SK-N-SH (cell line): ENCODE measurements around the gene TAMALIN. TPM values are rescaled to one million over a fixed set of nuclear protein-coding genes. Genes with fewer than 3 reads are reported as not detected.

Source experiments
- CTCF ChIA-PET: fragments of 300-600, 350-600 bp; formaldehyde crosslinking; extraction: SDS; loops from one replicate; lab custom pipeline; 2021; lab: Yijun Ruan, JAX
- POLR2A ChIA-PET: fragments of 350-600 bp; sonication (Branson Sonifier 250); formaldehyde crosslinking; extraction: SDS; loops from one replicate; lab custom pipeline; 2020; ENCODE audit warnings: antibody characterized with exemption, inconsistent platforms; lab: Yijun Ruan, JAX
- DNase-seq: peaks from one replicate; pipeline ENCODE4 v3.0.0; 2012
- H2AFZ ChIP-seq: fragments of 200-600 bp; sonication (generic); 2 replicates; pipeline ENCODE4 v1.8.1; 2016; ENCODE audit warnings: antibody characterized with exemption, mild to moderate bottlenecking, low read depth
- H3F3A ChIP-seq: fragments of 200-600 bp; sonication (generic); replicated peaks from 2 replicates; pipeline ENCODE3; 2016; ENCODE audit warnings: antibody characterized with exemption, mild to moderate bottlenecking; ENCODE audit not compliant: insufficient read depth
- H3K27ac ChIP-seq, 2 experiments: fragments of 200-500 bp in 1 of 2; fragments of 200-600 bp in 1 of 2; sonication (Bioruptor generic) in 1 of 2; sonication (generic), shearing (Covaris generic) in 1 of 2; 2 replicates each; pipeline versions ENCODE4 v1.5.1 to v1.6.1; 2014 to 2016; ENCODE audit warnings: low read depth in 2 of 2, inconsistent platforms in 1 of 2, low read length in 1 of 2, mild to moderate bottlenecking in 1 of 2, mixed read lengths in 1 of 2
- H3K27me3 ChIP-seq: fragments of 200-600 bp; sonication (generic), shearing (Covaris generic); 2 replicates; pipeline ENCODE4 v1.6.1; 2016; ENCODE audit warnings: mixed run types; ENCODE audit not compliant: insufficient read depth
- H3K36me3 ChIP-seq, 2 experiments: fragments of 200-500 bp in 1 of 2; fragments of 200-600 bp in 1 of 2; sonication (Bioruptor generic) in 1 of 2; sonication (generic) in 1 of 2; replicated peaks in 1 of 2; 2 replicates each; pipeline versions ENCODE3 to v1.5.1; 2014 to 2016; ENCODE audit warnings: low read length in 1 of 2, mild to moderate bottlenecking in 1 of 2; ENCODE audit not compliant: insufficient read depth in 2 of 2, control insufficient read depth in 1 of 2
- H3K4me1 ChIP-seq, 2 experiments: fragments of 200-500 bp in 1 of 2; fragments of 200-600 bp in 1 of 2; sonication (Bioruptor generic) in 1 of 2; sonication (generic), shearing (Covaris generic) in 1 of 2; 2 replicates each; pipeline versions ENCODE4 v1.5.1 to v1.6.1; 2014 to 2016; ENCODE audit warnings: low read depth in 1 of 2, low read length in 1 of 2, mixed run types in 1 of 2; ENCODE audit not compliant: insufficient read depth in 2 of 2, control insufficient read depth in 1 of 2
- H3K4me2 ChIP-seq: fragments of 200-600 bp; sonication (generic), shearing (Covaris generic); 2 replicates; pipeline ENCODE4 v1.6.1; 2017; ENCODE audit warnings: mixed run types
- H3K4me3 ChIP-seq, 2 experiments: fragments of 200-500 bp in 1 of 2; fragments of 200-600 bp in 1 of 2; sonication (Bioruptor generic) in 1 of 2; sonication (generic), shearing (Covaris generic) in 1 of 2; 2 replicates each; pipeline versions ENCODE4 v1.5.1 to v1.8.1; 2014 to 2016; ENCODE audit warnings: low read depth in 2 of 2, inconsistent platforms in 1 of 2, low read length in 1 of 2, mild to moderate bottlenecking in 1 of 2, mixed read lengths in 1 of 2, moderate library complexity in 1 of 2
- H3K79me2 ChIP-seq: fragments of 200-600 bp; sonication (generic); 2 replicates; pipeline ENCODE4 v1.8.1; 2017; ENCODE audit warnings: mild to moderate bottlenecking; ENCODE audit not compliant: insufficient read depth
- H3K9ac ChIP-seq: fragments of 200-600 bp; sonication (generic); 2 replicates; pipeline ENCODE4 v1.6.1; 2017; ENCODE audit warnings: mixed run types
- H3K9me2 ChIP-seq: fragments of 200-600 bp; sonication (generic); 2 replicates; pipeline ENCODE4 v1.6.1; 2017; ENCODE audit warnings: mixed run types
- H3K9me3 ChIP-seq: fragments of 200-600 bp; sonication (generic); 2 replicates; pipeline ENCODE4 v1.6.1; 2017; ENCODE audit warnings: mixed run types, mild to moderate bottlenecking, moderate library complexity
- H4K20me1 ChIP-seq: fragments of 200-600 bp; sonication (generic); 2 replicates; pipeline ENCODE4 v1.6.1; 2017; ENCODE audit warnings: mild to moderate bottlenecking, mixed run types; ENCODE audit not compliant: insufficient read depth
- ELF1 ChIP-seq: IDR thresholded peaks from 2 replicates; pipeline ENCODE4 v1.4.0; 2012
- EP300 ChIP-seq, 2 experiments: IDR thresholded peaks; 2 replicates each; pipeline versions ENCODE4 v1.4.0 to v1.6.1; 2012; ENCODE audit warnings: borderline replicate concordance in 1 of 2, low read depth in 1 of 2, low read length in 1 of 2
- EZH2phosphoT487 ChIP-seq: fragments of 200-600 bp; sonication (generic); IDR thresholded peaks from 2 replicates; pipeline ENCODE4 v1.6.1; 2017; ENCODE audit warnings: low read depth, mixed run types, mild to moderate bottlenecking, antibody characterized with exemption, moderate library complexity, borderline replicate concordance
- FOXJ3 ChIP-seq: sonication (generic); formaldehyde crosslinking; IDR thresholded peaks from 2 replicates; pipeline ENCODE4 v1.5.1; 2020; ENCODE audit warnings: mild to moderate bottlenecking, missing genetic modification reagents
- GATA2 ChIP-seq: sonication (generic); formaldehyde crosslinking; IDR thresholded peaks from 2 replicates; pipeline ENCODE4 v1.5.0; 2020; ENCODE audit warnings: mild to moderate bottlenecking, missing genetic modification reagents
- POLR2AphosphoS5 ChIP-seq: IDR thresholded peaks from 2 replicates; pipeline ENCODE4 v1.6.1; 2012; ENCODE audit warnings: low read depth, low read length
- RCOR1 ChIP-seq: fragments of 150-350 bp; IDR thresholded peaks from 2 replicates; pipeline ENCODE4 v1.6.1; 2017; ENCODE audit warnings: antibody characterized with exemption, low read length
- REST ChIP-seq: IDR thresholded peaks from 2 replicates; pipeline ENCODE4 v1.6.1; 2012; ENCODE audit warnings: mild to moderate bottlenecking, low read depth, low read length, moderate library complexity
- RXRA ChIP-seq: IDR thresholded peaks from 2 replicates; pipeline ENCODE4 v1.4.0; 2012; ENCODE audit warnings: low read depth, mild to moderate bottlenecking, borderline replicate concordance
- SIN3A ChIP-seq: IDR thresholded peaks from 2 replicates; pipeline ENCODE4 v1.6.1; 2012; ENCODE audit warnings: low read depth, mild to moderate bottlenecking, low read length, moderate library complexity, borderline replicate concordance
- TAF1 ChIP-seq: IDR thresholded peaks from 2 replicates; pipeline ENCODE4 v1.6.1; 2012; ENCODE audit warnings: low read depth, mild to moderate bottlenecking, low read length, moderate library complexity, borderline replicate concordance
- TCF12 ChIP-seq: IDR thresholded peaks from 2 replicates; pipeline ENCODE4 v1.4.0; 2012
- TEAD4 ChIP-seq: IDR thresholded peaks from 2 replicates; pipeline ENCODE4 v1.4.0; 2012; ENCODE audit warnings: mild to moderate bottlenecking, borderline replicate concordance; ENCODE audit not compliant: insufficient read depth
- WGBS: methylation state at CpG from one replicate; pipeline ENCODE4 v1.1.6; 2017; ENCODE audit warnings: low lambda C conversion rate; 5-methylcytosine and 5-hydroxymethylcytosine counted together
- polyA plus RNA-seq, 3 experiments: library from polyadenylated mRNA; depleted of rRNA; stranded (reverse); fragments of >200 nt; gene quantifications; 2 replicates each; pipeline ENCODE4 v1.2.3, GENCODE V29; 2012
- TF ChIP-seq, protein P1 (sequence below): fragments of 150-350 bp; IDR thresholded peaks from 2 replicates; pipeline ENCODE4 v1.6.1; 2017; ENCODE audit warnings: antibody characterized with exemption, low read length, low read depth, borderline replicate concordance
- TF ChIP-seq, protein P2 (sequence below): IDR thresholded peaks from 2 replicates; pipeline ENCODE4; 2012

Gene TAMALIN
- polyA plus RNA-seq, 1 of the 3 experiments (the other 2 are of a cell fraction): 2.4 TPM

- Histone ChIP-seq H3K4me2 (no peak overlapping the region), H4K20me1 (peaks cover 9% of the 10 kb centered on the region), H3K4me1 (peaks cover 26 to 30% of the 10 kb centered on the region in 2 experiments; a peak in 3 of 4 replicates), H3K9me3 (no peaks in the 10 kb centered on the region), H3K27me3 (no peaks in the 10 kb centered on the region), H3K4me3 (no peak overlapping the region), H3K36me3 (no peaks in the 10 kb centered on the region), H3K27ac (no peak overlapping the region), H3K9me2 (no peaks in the 10 kb centered on the region), H3F3A (peaks cover 8% of the 10 kb centered on the region), H3K79me2 (peaks cover 18% of the 10 kb centered on the region), H2AFZ (no peak overlapping the region), H3K9ac (no peak overlapping the region)
- ChIA-PET POLR2A (no interaction called here), CTCF (interaction anchor here (0.9 to 5.1 kb wide), 12 partner anchors 8 to 82 kb away, joined by 3 to 44 read pairs (median 8); partner anchors contain the start of gene ANKRD33)
- no peak for DNase-seq
- WGBS: 97% methylated on average over 2 of the region's 2 CpGs
- TF ChIP-seq EZH2phosphoT487: no peak
- TF ChIP-seq RCOR1: no peak
- TF ChIP-seq TAF1: no peak
- TF ChIP-seq SIN3A: no peak
- no peak for TF ChIP-seq GATA2 (CRISPR knock-in tag)
- TF ChIP-seq POLR2AphosphoS5: no peak
- no peak for TF ChIP-seq ELF1
- TF ChIP-seq, protein P1, sequence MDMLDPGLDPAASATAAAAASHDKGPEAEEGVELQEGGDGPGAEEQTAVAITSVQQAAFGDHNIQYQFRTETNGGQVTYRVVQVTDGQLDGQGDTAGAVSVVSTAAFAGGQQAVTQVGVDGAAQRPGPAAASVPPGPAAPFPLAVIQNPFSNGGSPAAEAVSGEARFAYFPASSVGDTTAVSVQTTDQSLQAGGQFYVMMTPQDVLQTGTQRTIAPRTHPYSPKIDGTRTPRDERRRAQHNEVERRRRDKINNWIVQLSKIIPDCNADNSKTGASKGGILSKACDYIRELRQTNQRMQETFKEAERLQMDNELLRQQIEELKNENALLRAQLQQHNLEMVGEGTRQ: no peak
- no peak for TF ChIP-seq TEAD4
- TF ChIP-seq RXRA: no peak
- TF ChIP-seq EP300 (IDR thresholded peaks at IDR 0.05; ENCODE audit: borderline replicate concordance in 1 of 2, low read depth in 1 of 2, low read length in 1 of 2): no peak
- TF ChIP-seq REST: no peak
- TF ChIP-seq, protein P2, sequence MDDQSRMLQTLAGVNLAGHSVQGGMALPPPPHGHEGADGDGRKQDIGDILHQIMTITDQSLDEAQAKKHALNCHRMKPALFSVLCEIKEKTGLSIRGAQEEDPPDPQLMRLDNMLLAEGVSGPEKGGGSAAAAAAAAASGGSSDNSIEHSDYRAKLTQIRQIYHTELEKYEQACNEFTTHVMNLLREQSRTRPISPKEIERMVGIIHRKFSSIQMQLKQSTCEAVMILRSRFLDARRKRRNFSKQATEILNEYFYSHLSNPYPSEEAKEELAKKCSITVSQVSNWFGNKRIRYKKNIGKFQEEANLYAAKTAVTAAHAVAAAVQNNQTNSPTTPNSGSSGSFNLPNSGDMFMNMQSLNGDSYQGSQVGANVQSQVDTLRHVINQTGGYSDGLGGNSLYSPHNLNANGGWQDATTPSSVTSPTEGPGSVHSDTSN: no peak
- no peak for TF ChIP-seq FOXJ3 (CRISPR knock-in tag)
- no peak for TF ChIP-seq TCF12
These were observed 37.1 kb upstream of the TAMALIN start for GRCh38 chr12:51969643-51970042.
